ENCODE measurements around the gene ODAD3. TPM values are rescaled to one million over a fixed set of nuclear protein-coding genes. Genes with fewer than 3 reads are reported as not detected.

ODAD3 gene
- total and polyA plus RNA-seq, 2 of the 13 experiments (the other 11 are each of a cell fraction or from before 2014, with no cell fraction given) = 0.04 to 0.08 TPM

GRCh38 chr19:11444059-11444458 lies 9.1 kb upstream of the ODAD3 start:
- no peaks in the 10 kb centered on the region for H3K4me1 ChIP-seq (ENCODE audit: insufficient read depth, low read length)
- intact Hi-C loops (cut with micrococcal nuclease; ENCODE audit: unreplicated experiment) (loop anchor here (10.0 kb wide), 1 partner anchor 149 kb away; the partner anchor contains the start of gene TSPAN16), in situ Hi-C loops (cut with HindIII; ENCODE audit: extremely low pct_ligation_motif_present, low pct_unique_long_range_greater_than_20kb) (no loop called here)
- peaks cover 8% of the 10 kb centered on the region; the same call in 1 of the 2 replicates for H4K20me1 ChIP-seq (ENCODE audit: insufficient read depth, low read length)
- no peak overlapping the region for H3K9ac ChIP-seq (ENCODE audit: insufficient read depth, low read depth, low read length)
- H3K36me3 ChIP-seq (replicated peaks in 1 of 2; ENCODE audit: control insufficient read depth in 1 of 2, insufficient read depth in 2 of 2, low read length in 2 of 2) = peaks cover 25 to 58% of the 10 kb centered on the region in 2 experiments
- no peak for ATAC-seq
- FAIRE-seq = no peak
- no peak for TF ChIP-seq ZFP62 (CRISPR knock-in tag; IDR thresholded peaks at IDR 0.05)
- no peak for TF ChIP-seq LBX2 (CRISPR knock-in tag; IDR thresholded peaks at IDR 0.05; ENCODE audit: borderline replicate concordance)
- no peak for TF ChIP-seq ZNF607 (CRISPR knock-in tag; IDR thresholded peaks at IDR 0.05; ENCODE audit: borderline replicate concordance)
- TF ChIP-seq, protein P1, sequence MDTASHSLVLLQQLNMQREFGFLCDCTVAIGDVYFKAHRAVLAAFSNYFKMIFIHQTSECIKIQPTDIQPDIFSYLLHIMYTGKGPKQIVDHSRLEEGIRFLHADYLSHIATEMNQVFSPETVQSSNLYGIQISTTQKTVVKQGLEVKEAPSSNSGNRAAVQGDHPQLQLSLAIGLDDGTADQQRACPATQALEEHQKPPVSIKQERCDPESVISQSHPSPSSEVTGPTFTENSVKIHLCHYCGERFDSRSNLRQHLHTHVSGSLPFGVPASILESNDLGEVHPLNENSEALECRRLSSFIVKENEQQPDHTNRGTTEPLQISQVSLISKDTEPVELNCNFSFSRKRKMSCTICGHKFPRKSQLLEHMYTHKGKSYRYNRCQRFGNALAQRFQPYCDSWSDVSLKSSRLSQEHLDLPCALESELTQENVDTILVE (CRISPR knock-in tag; IDR thresholded peaks at IDR 0.05) = no peak
- no peak for TF ChIP-seq MIER3 (CRISPR knock-in tag; IDR thresholded peaks at IDR 0.05; ENCODE audit: borderline replicate concordance)
- TF ChIP-seq, protein P2, sequence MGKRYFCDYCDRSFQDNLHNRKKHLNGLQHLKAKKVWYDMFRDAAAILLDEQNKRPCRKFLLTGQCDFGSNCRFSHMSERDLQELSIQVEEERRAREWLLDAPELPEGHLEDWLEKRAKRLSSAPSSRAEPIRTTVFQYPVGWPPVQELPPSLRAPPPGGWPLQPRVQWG (CRISPR knock-in tag; IDR thresholded peaks at IDR 0.05; ENCODE audit: borderline replicate concordance, low read depth) = no peak
- no peak for TF ChIP-seq WIZ (CRISPR knock-in tag; IDR thresholded peaks at IDR 0.05)
- no peak overlapping the region for H3K4me2 ChIP-seq (ENCODE audit: low read depth, low read length)
- H3K79me2 ChIP-seq (ENCODE audit: insufficient read depth, low read length) = no peaks in the 10 kb centered on the region
- 94% methylated on average over 4 of the region's 5 CpGs for WGBS (ENCODE audit: low lambda C conversion rate)
- no peaks in the 10 kb centered on the region for H3K27me3 ChIP-seq (ENCODE audit: control insufficient read depth in 1 of 2, insufficient read depth in 2 of 2, low read length in 2 of 2)
- H3K4me3 ChIP-seq (replicated peaks in 1 of 3; ENCODE audit: insufficient read depth in 1 of 3, low read depth in 2 of 3, low read length in 3 of 3) = no peak overlapping the region
- no peak for DNase-seq (ENCODE audit: low spot score)
- H3K9me3 ChIP-seq (ENCODE audit: low read length) = no peaks in the 10 kb centered on the region
- no peak overlapping the region for H3K27ac ChIP-seq (ENCODE audit: extremely low read length, insufficient read depth, low read length)
- POLR2A ChIA-PET = interaction anchor here (3.2 kb wide), 1 partner anchor 69 kb away, joined by 10 read pairs; the partner anchor contains the start of gene SWSAP1
- H2AFZ ChIP-seq (ENCODE audit: low read length) = no peak overlapping the region
- CTCF ChIA-PET (ENCODE audit: low intra/inter-chr PET ratio, low total read pairs) = interaction anchor here (1.1 kb wide), 1 partner anchor 151 kb away, joined by 3 read pairs; no protein-coding TSS in a partner anchor
- BruUV-seq (replicated peaks) = no TSS peak
